Medulla oblongata (tissue), 1 donor: Measurements from ENCODE around the gene CKLF.
"Not testable (repeated sequence)": the region's sequence is repeated elsewhere in the genome, so short reads cannot be mapped to it uniquely, and the experiment has no call there.

Source experiments
- DNase-seq: peaks from one replicate; pipeline ENCODE4 v3.0.0-alpha.2; 2015; ENCODE audit errors: extremely low spot score

CKLF gene

GRCh38 chr16:66552286-66553177 lies at the start of gene CKLF:
CKLF (plus strand) TSS chr16:66552576; CDS start chr16:66552716, 140 bp downstream.
- DNase-seq: peak; percentile 93

- DNase-seq: peak; percentile 72
These were observed 49.3 kb upstream of the CKLF start for GRCh38 chr16:66503030-66503429.

GRCh38 chr16:66503612-66504011 lies 48.8 kb upstream of the CKLF start:
- no peak for DNase-seq

- no peak for DNase-seq
These were observed 44.6 kb upstream of the CKLF start for GRCh38 chr16:66507731-66508239.

GRCh38 chr16:66508248-66508913 lies 44.0 kb upstream of the CKLF start:
- DNase-seq: no peak

- DNase-seq: no peak
These were observed 43.4 kb upstream of the CKLF start for GRCh38 chr16:66508914-66509496.

- DNase-seq: no peak
These were observed 42.8 kb upstream of the CKLF start for GRCh38 chr16:66509576-66509975.

GRCh38 chr16:66510298-66510697 lies 42.1 kb upstream of the CKLF start:
- no peak for DNase-seq

GRCh38 chr16:66510711-66511601 lies 41.4 kb upstream of the CKLF start:
- DNase-seq: peak; percentile 49

- no peak for DNase-seq
These were observed 40.6 kb upstream of the CKLF start for GRCh38 chr16:66511602-66512271.

GRCh38 chr16:66512272-66513110 lies 39.9 kb upstream of the CKLF start:
- DNase-seq: no peak

- DNase-seq: no peak
These were observed 39.2 kb upstream of the CKLF start for GRCh38 chr16:66513111-66513723.

- DNase-seq: not testable (repeated sequence)
These were observed 38.0 kb upstream of the CKLF start for GRCh38 chr16:66514391-66514790.

- not testable (repeated sequence) for DNase-seq
These were observed 37.3 kb upstream of the CKLF start for GRCh38 chr16:66514980-66515595.

GRCh38 chr16:66515596-66516508 lies 36.5 kb upstream of the CKLF start:
- DNase-seq: peak; percentile 70

GRCh38 chr16:66516509-66516807 lies 35.9 kb upstream of the CKLF start:
- no peak for DNase-seq

- DNase-seq: peak; percentile 97
These were observed 35.4 kb upstream of the CKLF start for GRCh38 chr16:66516808-66517585.
